HG02642 (cell line): ENCODE data around the gene ADM2.

Experiments used
- ATAC-seq: cut with Tn5 transposase; IDR thresholded peaks from one replicate; pipeline ENCODE4 v1.9.1; 2021; ENCODE audit warnings: mild to moderate bottlenecking; ENCODE audit not compliant: unreplicated experiment, poor library complexity

Gene ADM2

GRCh38 chr22:50465066-50465930 is 16.0 kb upstream of the ADM2 start:
- no peak for ATAC-seq

- ATAC-seq, result no peak
Observed at GRCh38 chr22:50467341-50467740, 14.0 kb upstream of the ADM2 start.

- ATAC-seq, result no peak
Observed at GRCh38 chr22:50467773-50468440, 13.4 kb upstream of the ADM2 start.

- ATAC-seq, result no peak
Observed at GRCh38 chr22:50468626-50469025, 12.7 kb upstream of the ADM2 start.

- peak; percentile 55 for ATAC-seq
Observed at GRCh38 chr22:50469377-50470305, 11.7 kb upstream of the ADM2 start.

GRCh38 chr22:50470491-50470890 is 10.9 kb upstream of the ADM2 start:
- ATAC-seq, result no peak

- no peak for ATAC-seq
Observed at GRCh38 chr22:50471197-50471847, 10.0 kb upstream of the ADM2 start.

- ATAC-seq, result no peak
Observed at GRCh38 chr22:50471962-50472361, 9.4 kb upstream of the ADM2 start.

- ATAC-seq, result no peak
Observed at GRCh38 chr22:50473088-50473487, 8.3 kb upstream of the ADM2 start.

- no peak for ATAC-seq
Observed at GRCh38 chr22:50473855-50474671, 7.3 kb upstream of the ADM2 start.

GRCh38 chr22:50474710-50475651 is 6.4 kb upstream of the ADM2 start, which contains the start of gene SBF1:
Gene SBF1 (minus strand): TSS chr22:50475035. CDS start chr22:50474840, 195 bp downstream.
- ATAC-seq, result peak; percentile 80

- ATAC-seq, result no peak
Observed at GRCh38 chr22:50475652-50476002, 5.7 kb upstream of the ADM2 start.

GRCh38 chr22:50476868-50477267 is 4.5 kb upstream of the ADM2 start:
- no peak for ATAC-seq

- no peak for ATAC-seq
Observed at GRCh38 chr22:50477923-50478322, 3.4 kb upstream of the ADM2 start.

- ATAC-seq, result no peak
Observed at GRCh38 chr22:50479721-50480120, 1.6 kb upstream of the ADM2 start.

GRCh38 chr22:50481045-50481439 is 301 bp upstream of the ADM2 start:
- ATAC-seq, result no peak

- no peak for ATAC-seq
Observed at GRCh38 chr22:50482107-50483074, 1.0 kb downstream of the ADM2 start.
